GM10266 (cell line): ENCODE measurements around the gene RAB32.

Experiments
- DNase-seq: peaks from one replicate; pipeline ENCODE4 v3.0.0; 2012; ENCODE audit errors: extremely low spot score
- TF ChIP-seq, protein P1 (sequence below): IDR thresholded peaks from 2 replicates; pipeline ENCODE4 v1.5.1; 2012; ENCODE audit warnings: mild to moderate bottlenecking, low read depth; ENCODE audit not compliant: control insufficient read depth, insufficient read depth; ENCODE audit errors: missing control alignments

The RAB32 gene

DNA sequence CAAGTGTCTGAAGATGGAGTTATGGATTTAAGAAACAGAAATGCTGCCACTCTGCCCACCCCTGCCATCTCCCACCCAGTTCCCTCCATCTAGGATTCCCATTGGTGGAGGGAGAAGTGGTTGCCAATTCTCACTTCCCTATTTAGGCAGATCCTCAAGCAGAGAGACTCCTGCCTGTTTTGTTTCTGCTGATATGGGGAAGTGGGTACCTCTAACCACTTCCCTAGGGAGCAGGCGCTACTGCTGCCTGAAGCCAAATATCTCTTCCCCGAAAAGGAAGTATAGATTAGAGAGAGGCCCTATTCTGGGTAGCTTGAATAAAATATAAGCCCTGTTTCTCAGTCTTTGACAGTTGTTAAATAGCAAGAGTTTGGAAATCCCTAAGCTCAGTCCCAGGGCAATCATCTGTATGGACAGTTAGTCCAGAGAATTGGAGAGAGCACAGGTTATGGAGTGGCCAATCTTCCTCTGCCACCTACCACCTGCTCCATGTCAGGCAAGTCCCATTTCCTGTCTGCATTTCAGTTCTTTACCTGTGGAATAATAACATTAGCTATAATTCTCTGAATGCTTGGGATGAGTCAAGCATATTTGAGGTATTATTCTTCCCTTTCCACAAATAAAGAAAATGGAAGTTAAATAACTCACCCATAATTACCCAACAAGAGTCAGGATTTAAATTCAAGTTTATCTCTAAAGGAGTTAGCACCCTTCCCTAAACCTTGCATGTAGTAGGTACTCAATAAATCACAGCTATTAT is 52.5 kb downstream of the RAB32 start:
- DNase-seq: no peak
- TF ChIP-seq, protein P1, sequence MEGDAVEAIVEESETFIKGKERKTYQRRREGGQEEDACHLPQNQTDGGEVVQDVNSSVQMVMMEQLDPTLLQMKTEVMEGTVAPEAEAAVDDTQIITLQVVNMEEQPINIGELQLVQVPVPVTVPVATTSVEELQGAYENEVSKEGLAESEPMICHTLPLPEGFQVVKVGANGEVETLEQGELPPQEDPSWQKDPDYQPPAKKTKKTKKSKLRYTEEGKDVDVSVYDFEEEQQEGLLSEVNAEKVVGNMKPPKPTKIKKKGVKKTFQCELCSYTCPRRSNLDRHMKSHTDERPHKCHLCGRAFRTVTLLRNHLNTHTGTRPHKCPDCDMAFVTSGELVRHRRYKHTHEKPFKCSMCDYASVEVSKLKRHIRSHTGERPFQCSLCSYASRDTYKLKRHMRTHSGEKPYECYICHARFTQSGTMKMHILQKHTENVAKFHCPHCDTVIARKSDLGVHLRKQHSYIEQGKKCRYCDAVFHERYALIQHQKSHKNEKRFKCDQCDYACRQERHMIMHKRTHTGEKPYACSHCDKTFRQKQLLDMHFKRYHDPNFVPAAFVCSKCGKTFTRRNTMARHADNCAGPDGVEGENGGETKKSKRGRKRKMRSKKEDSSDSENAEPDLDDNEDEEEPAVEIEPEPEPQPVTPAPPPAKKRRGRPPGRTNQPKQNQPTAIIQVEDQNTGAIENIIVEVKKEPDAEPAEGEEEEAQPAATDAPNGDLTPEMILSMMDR: no peak

GRCh38 chr6:146598772-146599405 is 55.3 kb downstream of the RAB32 start, which contains the start of gene ADGB:
ADGB (plus strand) TSS chr6:146598972; CDS start chr6:146599041, 69 bp downstream.
- DNase-seq: no peak
- TF ChIP-seq, protein P1: no peak

DNA sequence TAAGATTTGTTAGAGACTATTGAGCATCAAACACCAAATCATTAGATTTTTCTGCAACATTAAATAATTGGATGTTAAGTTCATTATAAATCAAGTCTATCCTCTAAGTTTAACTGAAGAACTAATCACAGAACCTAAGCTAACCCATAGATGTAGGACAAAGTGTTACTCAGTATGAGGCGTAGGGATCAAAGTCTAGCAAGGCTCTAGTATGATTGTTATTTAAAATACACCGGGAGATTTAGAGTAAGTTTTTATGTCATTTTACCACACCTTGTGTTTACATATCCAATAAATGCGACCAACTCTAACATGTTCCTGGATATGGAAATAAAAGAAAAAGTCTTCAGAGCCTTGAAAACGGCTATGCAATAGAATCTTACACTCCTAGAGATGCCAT is 57.7 kb downstream of the RAB32 start:
- no peak for DNase-seq
- TF ChIP-seq, protein P1: no peak

- DNase-seq: no peak
- TF ChIP-seq, protein P1: no peak
Observed at GRCh38 chr6:146602526-146602925, 58.9 kb downstream of the RAB32 start.
